GM18505 (cell line): ENCODE measurements around the gene SLC27A4.

Experiments used
- ATAC-seq: cut with Tn5 transposase; IDR thresholded peaks from one replicate; pipeline ENCODE4 v1.9.1; 2021; ENCODE audit not compliant: unreplicated experiment
- POLR2A ChIP-seq: IDR thresholded peaks from 4 replicates; pipeline ENCODE4 v1.6.1; 2011; ENCODE audit warnings: borderline replicate concordance; ENCODE audit not compliant: insufficient read depth, insufficient read length; ENCODE audit errors: extremely low read depth

SLC27A4 gene

DNA sequence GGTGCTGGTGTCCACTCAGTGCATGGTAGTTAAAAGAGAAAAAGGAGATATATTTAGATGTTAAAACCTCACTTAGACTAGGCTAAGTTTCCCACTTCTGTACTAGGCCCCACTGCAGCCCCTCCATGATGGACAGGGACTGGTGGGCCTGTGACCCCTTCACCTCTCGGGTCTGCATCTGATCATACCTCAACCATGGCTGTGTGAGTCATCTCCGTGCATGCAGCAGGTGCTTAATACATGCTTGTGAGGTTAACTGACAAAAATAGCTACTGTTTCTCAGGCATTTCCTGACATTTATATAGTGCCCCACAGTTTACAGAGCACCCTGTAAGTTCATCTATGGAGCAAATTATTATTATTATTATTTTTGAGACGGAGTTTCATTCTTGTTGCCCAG, 22.4 kb downstream of the SLC27A4 start:
- TF ChIP-seq POLR2A, result no peak
- no peak for ATAC-seq

DNA sequence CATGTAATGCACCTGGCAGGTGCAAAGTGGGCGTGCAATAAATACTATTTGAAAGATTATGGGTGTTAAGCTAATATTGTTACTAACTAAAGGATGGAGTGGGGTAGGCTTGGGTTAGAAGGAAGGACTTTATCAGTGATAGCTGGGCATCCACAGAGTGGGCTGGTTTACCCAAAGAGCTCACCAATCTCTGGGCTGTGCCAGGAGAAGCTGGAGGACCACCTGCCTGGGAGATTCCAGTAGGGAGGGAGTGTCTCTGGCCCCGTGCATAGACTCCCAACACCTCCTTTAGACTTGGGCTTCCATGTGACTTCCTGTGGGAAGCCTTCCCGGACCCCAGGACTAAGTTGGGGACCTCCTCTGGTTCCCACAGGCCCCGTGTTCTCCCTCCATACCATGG, 25.2 kb downstream of the SLC27A4 start:
- no peak for TF ChIP-seq POLR2A
- no peak for ATAC-seq

DNA sequence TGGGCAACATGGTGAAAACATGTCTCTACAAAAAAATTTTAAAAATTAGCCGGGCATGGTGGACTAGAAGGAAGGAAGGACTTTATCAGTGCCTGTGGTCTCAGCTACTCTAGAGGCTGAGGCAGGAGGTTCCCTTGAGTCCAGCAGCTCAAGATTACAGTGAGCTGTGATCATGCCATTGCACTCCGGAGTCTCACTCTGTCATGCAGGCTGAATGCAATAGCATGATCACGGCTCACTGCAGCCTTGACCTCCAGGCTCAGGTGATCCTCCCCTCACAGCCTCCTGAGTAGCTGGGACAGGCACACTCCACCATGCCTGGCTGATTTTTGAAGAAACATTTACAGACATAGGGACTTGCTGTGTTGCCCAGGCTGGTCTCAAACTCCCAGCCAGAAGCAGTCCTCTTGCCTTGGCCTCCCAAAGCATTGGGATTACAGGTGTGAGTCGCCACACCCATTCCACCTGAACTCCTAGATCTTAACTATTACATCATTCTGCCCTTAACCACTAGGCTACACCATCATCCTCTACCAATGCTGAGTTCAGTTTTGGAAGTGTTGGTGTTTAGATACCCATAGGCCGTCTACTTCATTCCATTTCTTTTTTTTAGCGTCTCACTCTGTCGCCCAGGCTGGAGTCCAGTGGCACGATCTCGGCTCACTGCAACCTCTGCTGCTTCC, 28.8 kb downstream of the SLC27A4 start:
- no peak for TF ChIP-seq POLR2A
- ATAC-seq, result no peak

DNA sequence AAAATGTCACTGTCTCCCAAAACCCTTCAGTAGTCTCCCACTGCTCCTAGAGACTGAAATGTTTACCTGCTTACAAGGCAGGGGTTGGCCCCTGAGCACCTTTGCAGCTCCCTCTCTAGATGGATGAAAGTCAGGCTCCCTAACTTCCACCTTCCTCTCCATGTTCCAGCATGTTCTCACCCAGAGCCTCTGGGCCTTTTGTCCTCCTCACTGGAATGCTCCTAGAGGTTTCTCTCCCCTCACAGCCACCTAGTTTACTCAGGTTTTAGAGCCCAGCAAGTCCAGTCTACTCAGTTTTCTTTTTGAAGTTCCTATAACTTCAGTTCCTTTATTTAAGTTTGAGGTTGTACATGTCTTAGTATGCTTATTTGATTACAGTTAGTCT, 30.0 kb downstream of the SLC27A4 start:
- no peak for TF ChIP-seq POLR2A
- ATAC-seq, result no peak

DNA sequence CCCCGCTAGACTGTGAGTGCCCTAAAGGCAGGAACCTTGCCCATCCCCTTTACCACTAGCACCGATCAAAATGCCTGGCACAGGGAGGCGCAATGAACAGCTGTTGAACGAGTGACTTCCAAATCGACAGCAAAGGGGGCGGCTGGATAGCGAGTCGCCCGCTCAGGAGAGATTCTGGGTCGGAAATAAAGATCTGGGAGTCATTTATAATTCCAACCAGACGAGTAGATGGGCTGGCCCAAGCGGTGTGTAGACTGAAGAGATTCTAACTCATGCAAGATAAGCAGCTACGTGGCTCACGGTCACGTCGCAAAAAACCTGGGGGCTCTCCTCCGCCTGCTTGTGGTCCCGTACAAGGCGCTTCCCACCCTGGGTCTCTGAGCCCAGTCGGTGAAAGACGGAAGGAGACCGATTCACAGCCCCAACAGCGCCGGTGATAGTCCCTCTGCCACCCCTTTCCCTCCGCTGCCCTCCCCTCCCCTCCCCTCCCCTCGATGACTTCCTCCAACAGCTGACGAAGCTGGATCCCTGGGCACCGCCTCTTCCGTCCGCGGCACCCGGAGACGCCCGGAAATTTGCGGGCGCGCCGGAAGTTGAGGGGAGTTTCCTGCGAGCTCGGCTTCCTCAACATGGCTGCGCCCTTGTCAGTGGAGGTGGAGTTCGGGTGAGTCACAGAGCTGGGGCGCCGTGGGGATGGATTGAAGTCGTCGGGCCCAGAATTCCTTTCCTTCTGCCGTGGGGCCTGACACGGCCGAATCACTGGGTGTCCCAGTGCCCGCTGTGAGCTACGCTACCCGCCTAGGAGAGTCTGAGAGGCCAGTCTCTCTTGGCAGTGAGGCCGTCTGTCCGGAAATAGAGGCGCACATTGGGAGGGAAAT, 30.7 kb downstream of the SLC27A4 start, which contains the start of gene URM1:
Gene URM1 (plus strand): TSS at position 623 of the 878 bp plus-strand sequence. CDS start 7 bp downstream, at position 630.
- peak; percentile 90 for ATAC-seq
- peak; percentile 90 for TF ChIP-seq POLR2A

DNA sequence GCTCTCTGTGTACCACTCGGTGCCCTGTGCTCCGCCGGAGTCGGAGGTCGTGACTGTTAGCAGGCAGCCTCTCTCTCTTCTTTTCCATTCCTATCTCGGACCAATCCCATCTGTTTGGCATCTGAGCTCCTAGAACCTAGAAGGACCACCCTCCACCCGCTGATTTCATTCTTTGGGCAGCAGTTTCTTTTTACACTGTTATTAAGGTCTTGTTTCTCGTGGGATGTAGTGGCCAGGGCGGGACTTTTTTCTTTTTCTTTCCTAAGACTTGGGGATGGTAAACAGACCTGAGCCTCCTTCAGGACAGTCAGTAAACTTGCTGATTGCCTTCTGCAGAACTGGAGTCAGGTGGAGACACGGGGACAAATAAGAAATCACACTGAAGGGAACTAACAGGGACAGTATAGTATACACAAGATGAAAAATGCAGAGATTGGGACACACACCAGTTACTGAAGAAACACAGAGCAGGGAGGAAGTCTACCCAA, 31.3 kb downstream of the SLC27A4 start:
- ATAC-seq, result no peak
- TF ChIP-seq POLR2A, result no peak

DNA sequence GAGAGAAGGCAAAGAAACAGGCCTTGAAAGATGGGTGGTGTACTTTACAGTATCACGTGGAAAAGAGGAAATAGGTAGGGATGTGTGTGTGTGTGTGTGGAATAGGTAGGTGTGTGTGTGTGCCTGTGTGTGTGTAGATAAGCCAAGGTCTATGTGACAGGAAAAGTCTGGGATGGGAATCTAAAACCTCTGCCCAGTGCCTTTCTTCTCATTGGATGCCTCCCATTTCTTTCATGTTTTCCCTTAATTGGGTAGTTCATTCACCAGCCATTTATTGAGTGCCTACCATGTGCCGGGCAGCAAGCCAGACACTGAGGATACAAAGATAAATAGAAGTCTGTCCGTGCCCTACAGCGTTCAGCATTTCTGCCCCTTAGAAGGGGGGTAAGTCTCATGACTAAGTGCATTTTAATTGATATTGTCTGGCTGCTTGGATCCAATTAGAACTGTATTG, 31.9 kb downstream of the SLC27A4 start:
- TF ChIP-seq POLR2A, result no peak
- no peak for ATAC-seq

DNA sequence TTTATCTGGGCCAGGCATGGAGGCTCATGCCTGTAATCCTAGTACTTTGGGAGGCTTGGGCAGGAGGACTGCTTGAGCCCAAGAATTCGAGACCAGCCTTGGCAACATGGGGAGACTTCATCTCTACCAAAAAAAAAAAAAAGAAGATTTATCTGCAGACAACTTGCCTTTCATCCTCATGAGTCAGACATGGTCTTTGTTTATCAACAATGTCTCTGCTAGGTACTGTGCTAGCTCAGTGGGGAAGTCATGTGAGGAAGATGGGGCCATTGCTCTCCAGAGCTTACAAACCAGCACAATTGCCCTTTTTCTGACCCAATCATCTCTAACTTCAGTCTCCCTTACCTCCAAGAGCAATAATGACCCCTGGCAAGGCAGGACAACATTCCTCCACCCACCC, 32.5 kb downstream of the SLC27A4 start:
- ATAC-seq, result no peak
- no peak for TF ChIP-seq POLR2A

DNA sequence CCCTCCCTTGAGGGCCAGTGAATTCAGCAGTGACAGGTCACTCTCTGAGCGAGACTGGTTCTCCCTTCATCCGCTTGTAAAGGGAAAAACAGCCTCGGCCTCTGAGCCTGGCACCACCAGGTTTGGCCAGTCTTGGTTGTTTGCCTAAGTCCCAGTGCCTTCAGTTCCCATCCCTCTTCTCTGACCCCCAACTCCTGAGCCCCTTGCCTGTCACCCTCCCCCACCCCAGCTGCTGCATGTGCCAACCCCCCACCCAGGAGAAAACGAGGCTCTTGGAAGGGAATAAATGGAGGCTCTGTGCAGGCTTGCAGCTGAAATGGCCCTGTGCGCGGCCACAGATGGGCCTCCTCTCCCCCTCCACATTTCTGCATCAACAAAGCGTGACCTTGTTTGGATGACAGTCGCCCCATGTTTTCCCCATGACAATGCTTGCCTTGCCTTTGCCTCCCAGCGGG, 33.9 kb downstream of the SLC27A4 start:
- ATAC-seq, result no peak
- no peak for TF ChIP-seq POLR2A

DNA sequence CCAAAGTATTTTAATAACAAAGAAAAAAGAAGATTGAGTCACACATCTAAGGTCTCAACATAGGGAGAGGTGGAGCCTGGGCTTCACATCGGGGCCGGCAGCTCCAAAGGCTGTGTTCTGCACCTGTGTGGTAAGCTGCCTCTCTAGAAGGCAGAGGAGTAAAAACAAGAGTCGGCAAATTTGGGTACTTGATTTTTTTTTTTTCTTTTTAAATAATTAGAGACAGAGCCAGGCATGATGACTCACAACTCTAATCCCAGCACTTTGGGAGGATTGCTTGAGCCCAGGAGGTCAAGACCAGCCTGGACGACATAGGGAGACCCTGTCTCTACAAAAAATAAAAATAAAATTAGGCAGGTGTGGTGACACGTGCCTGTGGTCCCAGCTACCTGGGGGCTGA, 35.5 kb downstream of the SLC27A4 start:
- TF ChIP-seq POLR2A, result no peak

DNA sequence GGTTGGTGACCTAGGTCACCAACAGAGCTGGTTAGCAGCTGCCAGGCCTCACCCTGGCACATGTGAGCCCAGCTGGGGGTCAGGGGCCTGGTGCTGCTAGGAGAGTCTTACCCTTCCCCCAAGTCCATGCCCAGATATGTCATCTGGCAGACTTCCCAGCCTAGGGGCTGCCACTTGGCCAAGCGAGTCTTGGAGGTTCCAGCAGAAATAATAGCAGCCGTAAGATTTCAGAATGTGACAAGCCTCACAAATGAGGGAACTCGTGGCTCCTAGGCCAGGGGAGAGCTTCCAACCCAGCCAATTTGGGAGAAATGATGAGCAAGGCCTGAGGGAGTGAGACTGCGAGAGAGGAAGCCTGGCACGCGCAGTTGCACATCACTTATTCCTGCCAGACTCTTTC, 41.9 kb downstream of the SLC27A4 start:
- no peak for ATAC-seq
- TF ChIP-seq POLR2A, result no peak

More for the DNA sequence above, 35.5 kb downstream of the SLC27A4 start:
- no peak for ATAC-seq

DNA sequence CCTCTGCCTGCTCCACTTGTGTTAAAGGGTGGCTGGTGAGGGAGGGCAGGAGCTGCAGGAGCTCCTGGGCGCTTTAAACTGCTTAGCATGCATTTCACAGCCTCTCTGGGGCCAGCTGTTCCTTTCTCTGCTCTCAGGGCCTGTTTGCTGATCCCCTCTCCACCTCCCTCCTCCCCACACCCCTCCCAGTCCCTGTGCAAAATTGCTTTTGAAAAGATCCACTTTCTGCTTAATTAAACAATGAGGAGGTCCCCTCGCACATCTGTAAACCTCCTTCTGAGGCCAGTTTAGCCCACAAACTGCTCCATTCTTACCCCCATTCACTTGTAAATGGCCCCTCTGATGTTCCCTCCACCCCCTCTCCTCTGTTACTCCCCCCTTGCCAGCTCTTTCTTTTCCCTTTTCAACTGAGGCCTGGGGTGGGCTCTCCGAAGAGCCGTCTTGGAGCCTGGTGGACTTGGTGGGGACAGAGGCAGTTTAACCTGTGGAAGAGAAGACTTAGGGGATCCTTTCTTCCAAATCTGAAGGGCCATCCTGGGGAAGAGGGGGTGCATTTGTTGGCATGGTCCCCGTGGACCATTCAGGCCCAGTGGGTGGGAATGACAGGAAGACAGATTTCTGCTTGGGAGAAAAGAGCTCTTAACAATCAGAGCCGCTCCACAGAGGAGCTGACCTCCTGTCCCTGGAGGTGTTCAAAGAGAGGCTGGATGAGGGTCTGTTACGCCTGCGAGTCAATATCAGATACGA, 42.9 kb downstream of the SLC27A4 start:
- no peak for TF ChIP-seq POLR2A
- ATAC-seq, result no peak

DNA sequence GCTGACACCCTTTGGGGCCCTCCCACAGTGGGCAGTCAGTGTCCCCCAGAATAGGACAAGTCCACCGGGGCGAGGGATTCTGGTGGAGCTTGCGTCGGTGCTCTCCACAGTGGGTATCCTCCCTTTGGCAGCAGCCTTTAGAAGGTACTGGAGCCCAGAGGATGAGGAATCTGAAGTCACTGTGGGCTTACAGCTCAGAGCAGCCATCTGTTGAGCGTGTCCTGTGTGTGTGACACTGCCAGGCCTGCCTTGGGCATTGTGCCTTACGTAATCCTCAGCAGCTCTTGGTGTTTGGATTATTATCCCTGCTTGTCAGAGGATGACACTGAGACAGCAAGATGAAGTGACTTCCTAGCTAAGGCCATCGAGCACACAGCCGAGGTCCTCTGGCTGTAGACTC, 43.5 kb downstream of the SLC27A4 start:
- TF ChIP-seq POLR2A, result no peak
- ATAC-seq, result no peak

DNA sequence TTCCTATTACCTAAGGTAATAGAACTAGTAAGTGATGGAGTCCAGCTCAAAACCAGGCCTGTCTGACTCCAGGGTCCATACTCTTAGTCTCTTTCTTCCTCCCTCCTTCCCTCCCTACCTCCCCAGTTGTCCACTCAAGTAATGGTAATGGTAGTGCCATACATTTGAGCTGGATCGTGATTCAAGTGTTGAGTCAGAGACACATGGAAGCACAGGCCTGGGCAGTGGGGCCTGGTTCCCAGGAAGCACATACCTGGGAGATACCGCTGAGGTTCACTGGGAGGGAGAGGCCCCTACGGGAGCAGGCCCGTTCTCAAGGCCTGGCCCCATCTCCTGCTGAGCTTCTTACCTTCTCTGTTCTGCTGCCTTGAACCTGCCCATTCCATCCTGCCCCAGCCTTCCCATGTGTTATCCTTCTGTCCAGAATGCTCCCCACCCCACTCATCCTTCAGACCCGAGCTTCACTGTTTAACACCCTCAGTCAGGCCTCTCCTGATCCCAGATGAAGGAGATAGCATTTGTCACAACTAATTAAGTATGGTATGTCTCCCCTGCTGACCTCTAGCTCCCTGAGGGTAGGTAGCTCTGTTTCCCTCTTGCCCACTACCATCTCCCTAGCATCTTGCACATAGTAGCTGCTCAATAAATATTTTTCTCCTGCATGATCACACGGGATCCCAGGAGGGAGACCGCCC, 44.6 kb downstream of the SLC27A4 start:
- no peak for ATAC-seq
- no peak for TF ChIP-seq POLR2A
